ENCODE measurements around the gene TAF11L9.

DNA sequence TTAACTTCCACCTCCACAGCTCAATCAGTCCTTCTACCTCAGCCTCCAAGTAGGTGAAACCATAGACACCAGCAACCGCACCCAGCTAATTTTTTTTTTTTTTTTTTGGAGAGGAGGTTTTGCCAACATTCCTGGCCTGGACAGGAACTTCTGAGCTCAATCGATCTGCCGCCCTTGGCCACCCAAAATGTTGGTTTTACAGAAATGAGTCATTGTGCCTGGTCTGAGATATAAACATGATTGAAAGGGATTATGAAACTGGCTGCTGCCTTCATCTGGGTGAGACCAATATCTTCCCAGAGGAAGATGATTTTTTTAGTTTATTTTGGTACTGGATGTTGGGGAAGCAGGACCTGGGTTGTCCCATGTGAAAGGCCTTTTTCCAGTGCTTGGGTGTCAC, 25.2 kb upstream of the TAF11L9 start:
- TF ChIP-seq CTCF (IDR thresholded peaks at IDR 0.05) (no peak), POLR2AphosphoS5 (IDR thresholded peaks at IDR 0.05) (no peak)
